GM19099 (cell line): ENCODE data around the gene UNC93A.

Source experiments
- POLR2A ChIP-seq: IDR thresholded peaks from 3 replicates; pipeline ENCODE4 v1.6.1; 2011; ENCODE audit warnings: low read depth; ENCODE audit not compliant: insufficient read length; ENCODE audit errors: extremely low read depth

UNC93A gene

GRCh38 chr6:167338541-167339117 lies 47.5 kb downstream of the UNC93A start:
- no peak for TF ChIP-seq POLR2A

DNA sequence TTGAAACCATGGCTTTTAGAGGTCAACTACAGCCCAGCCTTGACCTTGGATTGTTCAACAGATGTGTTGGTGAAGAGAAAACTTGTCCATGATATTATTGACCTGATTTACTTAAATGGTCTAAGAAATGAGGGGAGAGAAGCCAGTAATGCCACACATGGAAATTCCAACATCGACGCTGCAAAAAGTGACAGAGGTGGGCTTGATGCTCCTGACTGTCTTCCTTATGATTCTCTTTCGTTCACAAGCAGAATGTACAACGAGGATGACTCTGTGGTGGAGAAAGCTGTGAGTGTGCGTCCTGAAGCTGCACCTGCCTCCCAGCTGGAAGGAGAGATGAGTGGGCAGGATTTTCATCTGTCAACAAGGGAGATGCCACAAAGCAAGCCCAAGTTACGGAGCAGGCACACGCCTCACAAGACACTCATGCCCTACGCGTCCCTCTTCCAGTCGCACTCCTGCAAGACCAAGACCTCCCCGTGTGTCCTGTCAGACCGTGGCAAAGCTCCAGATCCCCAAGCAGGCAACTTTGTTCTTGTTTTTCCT lies 50.0 kb downstream of the UNC93A start:
- TF ChIP-seq POLR2A: no peak

- no peak for TF ChIP-seq POLR2A
Observed at GRCh38 chr6:167341665-167342655, 50.8 kb downstream of the UNC93A start.

- no peak for TF ChIP-seq POLR2A
Observed at GRCh38 chr6:167342879-167343610, 51.9 kb downstream of the UNC93A start.

- TF ChIP-seq POLR2A: no peak
Observed at GRCh38 chr6:167345348-167345747, 54.2 kb downstream of the UNC93A start.

GRCh38 chr6:167345960-167346359 lies 54.8 kb downstream of the UNC93A start:
- no peak for TF ChIP-seq POLR2A

DNA sequence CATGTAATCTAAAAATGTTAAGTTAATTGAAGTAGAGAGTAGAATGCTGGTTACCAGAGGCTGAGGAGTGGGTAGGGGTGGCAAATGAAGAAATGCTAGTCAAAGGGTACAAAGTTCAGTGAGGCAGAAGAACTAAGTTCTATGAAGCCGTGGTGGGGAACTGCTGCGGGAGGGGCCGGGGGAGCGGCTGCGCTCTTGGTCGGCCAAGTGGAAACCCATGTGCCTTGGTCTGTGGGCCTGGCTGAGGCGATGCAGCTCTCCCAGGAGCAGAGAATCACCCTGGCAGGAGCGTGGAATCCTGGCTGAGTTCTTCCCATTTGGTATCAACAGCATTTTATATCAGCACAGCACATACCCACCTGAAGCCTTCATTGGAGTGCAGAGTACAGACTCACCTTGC lies 56.1 kb downstream of the UNC93A start:
- no peak for TF ChIP-seq POLR2A

DNA sequence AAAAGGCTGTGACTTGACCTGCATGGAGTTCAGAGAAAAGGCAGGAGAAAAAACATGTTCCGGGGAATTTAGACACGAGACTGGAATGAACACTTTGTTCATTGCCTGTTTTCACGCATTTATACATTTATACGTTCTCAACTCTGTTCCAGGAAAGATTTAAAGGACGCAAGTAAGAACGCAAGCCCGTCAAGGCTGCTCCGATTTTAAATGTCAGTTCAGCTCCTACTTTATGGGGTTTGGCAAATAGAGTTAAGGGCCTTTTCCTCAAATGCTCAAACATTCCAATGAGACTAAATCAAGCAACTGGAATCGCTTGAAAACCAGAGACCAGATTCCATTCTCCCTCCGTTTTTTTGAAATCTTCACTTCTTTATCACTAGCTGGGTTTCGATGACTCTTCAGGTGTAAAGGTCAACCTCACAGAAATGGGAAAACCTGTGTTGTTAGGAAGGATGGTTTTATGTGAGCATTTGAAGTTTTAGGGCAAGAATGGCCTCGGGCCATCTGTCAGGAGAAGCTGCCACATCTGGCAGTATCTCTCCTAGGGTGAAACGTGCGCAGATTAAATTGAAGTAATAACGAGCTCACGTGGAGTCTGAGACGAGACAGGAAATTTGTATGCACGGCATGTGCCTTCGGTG lies 58.6 kb downstream of the UNC93A start:
- no peak for TF ChIP-seq POLR2A

DNA sequence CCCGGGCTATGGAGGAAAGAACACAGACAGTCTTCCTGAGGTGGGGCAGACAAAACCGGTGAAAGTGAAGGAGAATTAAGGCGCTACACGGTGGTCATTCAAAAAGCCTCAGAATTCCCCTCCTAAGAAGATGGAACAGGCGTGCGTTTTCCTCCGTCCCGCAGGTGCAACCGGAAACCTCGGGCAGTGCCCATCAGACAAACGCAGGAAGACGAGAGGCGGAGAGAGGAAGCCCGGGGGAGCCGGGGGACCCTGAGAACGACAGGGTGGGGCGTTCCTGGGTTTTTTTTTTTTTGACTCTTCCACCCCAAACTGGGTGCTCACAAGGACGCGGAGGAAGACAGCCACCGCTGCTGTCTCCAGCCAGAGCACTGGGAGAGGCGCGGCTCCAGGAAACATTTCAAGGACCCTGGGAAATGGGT lies 59.2 kb downstream of the UNC93A start:
- TF ChIP-seq POLR2A: no peak

DNA sequence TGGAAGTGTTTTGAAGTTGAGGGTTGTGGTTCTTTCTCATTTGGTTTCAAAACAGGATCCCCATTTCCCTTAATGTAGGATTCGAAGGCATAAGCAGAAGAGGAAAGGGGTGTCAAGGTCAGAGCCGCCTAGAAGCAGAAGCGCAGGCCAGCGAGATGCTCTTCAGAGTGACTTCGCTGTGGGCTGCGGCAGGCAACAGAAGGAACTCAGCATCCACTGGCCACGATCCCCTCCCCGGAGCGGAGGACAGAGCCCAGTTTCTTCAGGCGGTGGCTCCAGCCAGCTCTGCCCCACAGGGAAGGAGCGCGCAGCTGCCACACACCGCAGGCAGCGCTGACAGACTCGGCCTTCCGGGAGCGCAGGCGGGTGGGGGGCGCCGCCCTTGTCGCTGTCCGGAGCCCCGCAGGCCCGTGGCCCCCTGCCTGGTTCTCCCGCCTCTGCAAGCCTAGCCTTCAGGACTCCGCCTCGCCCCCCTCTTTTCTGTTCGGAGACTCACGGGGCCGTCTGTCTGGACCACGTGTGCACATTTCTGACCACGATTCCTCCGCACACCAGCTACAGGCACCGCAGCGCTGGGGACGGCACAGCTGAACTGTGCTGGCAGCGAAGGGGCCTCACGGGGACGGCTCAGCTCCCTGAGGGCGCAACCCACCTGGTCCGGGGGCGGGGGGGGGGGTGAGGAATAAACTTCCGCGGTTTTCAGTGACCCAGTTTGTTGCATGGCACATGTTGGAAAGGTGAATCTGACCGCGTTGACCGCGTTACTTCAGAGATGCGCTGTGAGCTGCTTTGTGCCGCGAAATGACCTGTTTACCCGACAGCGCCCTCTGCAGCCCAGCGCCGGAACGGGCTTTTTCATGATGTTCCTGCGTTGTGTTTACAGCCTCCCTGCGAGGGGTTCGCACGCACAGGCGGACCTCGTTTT lies 59.9 kb downstream of the UNC93A start:
- no peak for TF ChIP-seq POLR2A

- no peak for TF ChIP-seq POLR2A
Observed at GRCh38 chr6:167351656-167352345, 60.7 kb downstream of the UNC93A start.

GRCh38 chr6:167356874-167357273 lies 65.8 kb downstream of the UNC93A start:
- no peak for TF ChIP-seq POLR2A
